M059J (cell line): ENCODE results near the gene RPL38. TPM values are rescaled to one million over a fixed set of nuclear protein-coding genes. Genes with fewer than 3 reads are reported as not detected.

Experiments
- DNase-seq: peaks from one replicate; pipeline ENCODE4 v3.0.0-alpha.2; 2012; ENCODE audit warnings: low read depth
- total RNA-seq: library from RNA; depleted of rRNA; stranded (reverse); fragments of >200 nt; shearing (Covaris generic); gene quantifications from 2 replicates; pipeline ENCODE4 v1.2.3, GENCODE V29; 2014

The RPL38 gene
- total RNA-seq, 1 experiment from 2014 or later = 515 TPM

DNA sequence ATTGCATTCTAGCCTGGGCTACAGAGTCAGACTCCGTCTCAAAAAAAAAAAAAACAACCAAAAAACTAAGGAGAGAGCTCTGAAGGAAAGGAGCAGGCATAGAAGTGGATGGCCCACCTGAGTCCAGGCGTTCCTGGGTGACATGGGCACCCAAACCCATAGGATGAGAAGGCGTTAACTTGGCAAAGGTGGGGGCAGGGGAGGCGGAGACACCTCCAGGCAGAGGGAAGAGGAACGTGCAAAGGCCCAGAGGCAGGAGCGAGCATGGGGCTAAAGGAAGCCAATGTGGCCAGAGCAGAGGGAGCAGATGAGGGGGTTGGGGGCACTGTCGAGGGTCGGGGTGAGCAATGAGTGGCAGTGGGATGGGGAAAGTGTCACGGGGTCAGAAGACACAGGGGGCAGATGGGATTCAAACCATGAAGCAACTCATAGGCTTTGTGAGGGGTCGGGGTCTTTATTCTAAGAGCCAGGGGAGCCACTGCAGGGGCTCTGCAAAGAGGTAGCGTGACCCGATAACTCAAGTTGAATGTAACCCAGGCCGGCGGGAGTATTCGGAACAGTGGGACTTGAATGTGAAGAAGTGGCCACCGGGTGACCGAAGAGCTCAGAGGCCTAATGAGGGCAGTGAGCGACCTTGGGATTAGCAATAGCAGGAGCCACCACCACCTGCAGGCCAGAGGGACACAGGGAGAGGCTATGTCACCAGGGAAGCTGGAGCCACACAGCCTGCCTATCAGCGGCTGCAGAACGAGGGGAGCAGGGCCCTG is 21.7 kb downstream of the RPL38 start:
- DNase-seq = no peak

DNA sequence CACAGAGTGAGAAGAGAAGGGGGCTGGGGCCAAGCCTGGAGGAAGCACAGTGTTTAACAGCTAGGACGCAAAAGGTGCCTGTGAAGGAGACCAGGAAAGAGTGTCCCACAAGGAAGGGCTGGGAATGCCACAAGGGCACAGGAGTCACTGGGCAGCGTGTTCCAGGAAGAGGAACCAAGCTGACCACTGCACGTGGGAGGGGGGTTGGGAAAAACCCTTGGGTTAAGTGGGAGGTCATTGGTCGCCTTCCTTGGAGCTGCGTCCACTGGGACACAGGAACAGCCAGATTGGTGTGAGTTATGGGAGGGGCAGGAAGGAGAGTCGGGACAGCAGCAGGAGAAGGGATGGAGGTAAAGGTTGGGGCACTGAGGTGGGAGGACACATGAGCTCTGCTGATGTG is 22.8 kb downstream of the RPL38 start:
- DNase-seq = no peak

DNA sequence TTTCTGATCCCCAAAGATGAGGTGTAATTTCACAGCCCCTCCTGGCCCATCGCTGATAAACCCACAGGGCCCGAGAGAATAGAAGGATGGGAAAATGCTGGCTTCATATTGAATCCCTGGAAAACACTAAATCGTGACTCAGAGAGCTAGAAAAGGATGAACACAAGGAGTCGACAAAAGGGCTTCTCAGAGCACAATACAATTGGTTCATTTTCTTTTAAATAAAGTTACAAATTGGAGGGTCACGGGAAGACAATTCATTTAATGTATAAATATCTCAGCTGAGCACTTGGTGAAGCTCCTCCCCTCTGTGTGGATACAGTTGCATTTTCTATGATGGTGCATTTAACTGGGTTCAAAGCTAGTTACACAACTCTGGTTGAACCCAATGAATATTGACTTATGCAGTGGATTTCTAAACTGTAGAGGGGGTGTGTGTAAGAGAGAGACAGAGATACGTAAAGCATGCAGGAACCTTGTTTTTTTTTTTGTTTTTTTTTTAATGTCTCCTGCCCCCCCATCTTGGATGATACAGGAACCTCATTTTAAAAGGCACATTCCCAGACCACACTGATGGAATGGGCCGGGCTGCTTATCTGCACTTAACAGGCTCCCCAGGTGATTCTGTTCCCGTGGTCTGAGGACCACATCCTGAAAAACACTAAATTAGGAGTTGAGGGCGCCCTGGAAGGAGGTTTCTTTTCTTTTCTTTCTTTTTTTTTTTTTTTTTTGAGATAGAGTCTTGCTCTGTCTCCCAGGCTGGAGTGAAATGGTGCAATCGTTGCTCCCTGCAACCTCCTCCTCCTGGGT is 24.0 kb downstream of the RPL38 start:
- DNase-seq = no peak

DNA sequence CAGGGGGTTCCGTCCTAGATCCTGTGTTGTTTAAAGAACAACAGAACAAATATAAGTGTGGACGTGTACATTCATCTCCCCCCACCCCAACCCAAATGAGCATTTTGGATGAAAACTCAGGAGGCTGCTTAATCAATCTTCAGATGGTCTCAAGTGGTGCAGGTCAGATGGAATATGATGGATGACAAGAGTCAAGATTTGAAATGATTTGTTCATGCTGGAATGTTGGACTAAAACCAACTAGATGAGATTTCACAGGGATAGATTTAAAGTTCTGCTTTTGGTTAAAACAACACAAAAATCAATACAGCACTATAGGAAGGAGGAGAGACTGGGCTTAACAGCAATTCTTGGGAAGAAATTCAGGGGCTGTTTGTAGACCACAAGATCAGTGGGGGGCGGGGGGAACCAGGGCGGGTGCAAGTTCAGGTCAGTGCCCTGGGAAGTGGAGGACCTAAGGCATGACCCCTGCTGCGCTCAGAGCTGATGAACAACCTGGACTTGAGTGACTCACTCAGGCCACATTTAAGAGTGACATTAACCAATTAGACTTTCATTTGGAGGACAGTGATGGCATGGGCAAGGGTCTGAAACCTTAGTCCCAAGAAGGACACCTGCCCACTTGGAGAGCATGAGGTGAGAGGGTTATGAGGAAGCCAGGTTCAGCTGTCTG is 25.0 kb downstream of the RPL38 start:
- no peak for DNase-seq

DNA sequence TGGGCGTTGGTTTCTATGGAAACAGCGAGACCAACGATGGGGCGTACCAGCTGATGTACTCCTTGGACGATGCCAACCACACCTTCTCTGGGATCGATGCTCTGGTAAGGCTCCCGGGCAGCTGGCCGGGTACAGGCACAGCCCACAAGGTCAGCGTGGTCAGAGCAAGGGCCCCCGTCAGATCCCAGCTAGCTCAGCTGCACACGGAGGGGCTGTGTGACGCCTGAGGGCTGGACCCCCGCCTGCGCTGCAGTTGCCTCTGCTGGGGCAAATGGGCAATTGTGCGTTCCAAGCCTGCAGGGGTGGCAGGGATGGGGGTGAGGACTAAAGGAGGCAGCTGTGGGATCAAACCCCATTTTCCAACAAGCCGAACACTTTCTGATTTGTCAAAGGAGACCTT is 27.4 kb downstream of the RPL38 start:
- DNase-seq = no peak

DNA sequence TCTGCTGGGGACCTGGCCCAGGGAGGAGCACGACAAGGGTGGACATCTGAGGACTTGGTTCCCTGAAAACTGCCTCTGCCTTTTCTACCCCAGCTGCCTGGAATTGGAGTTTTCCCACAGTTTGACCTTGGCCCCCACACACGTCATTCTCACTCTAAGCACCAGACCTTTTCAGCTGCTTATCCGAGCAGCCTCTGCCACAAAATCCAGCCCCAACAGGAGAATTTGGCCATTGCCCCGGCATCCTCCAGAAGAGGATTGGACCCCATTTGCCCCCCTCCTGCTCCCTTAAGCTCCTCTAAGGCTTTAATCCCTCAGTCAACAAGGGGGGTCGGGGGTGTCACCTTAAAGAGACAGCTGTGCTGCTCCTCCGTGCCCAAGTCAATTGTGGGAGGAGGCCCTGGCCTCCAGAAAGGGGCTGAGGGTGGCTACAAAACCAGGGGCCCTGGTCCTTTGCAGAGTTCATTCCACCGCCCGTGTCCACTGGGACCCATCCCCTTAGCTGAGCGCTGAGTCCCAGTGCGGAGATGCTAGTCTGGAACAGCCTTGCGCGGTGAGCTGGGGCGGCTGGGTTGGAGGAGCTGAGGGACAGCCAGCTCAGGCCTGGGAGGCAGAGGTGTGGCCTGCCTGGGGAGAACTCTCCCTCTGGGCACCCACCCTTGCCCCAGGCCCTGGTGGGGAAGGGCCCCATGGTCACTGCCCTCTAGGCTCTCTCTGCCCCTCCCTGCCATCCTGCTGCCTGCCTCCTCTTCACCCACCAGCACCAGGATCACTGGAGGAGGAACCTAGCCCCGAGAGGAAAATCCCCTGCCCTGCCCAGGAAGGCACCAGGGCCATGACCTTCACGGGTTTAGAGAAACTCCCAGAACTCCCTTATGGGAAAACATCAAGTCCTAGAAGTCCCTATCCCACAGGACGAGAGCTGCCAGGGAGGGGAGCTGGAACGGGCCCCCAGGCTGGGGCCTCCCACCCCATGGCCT is 28.7 kb downstream of the RPL38 start:
- no peak for DNase-seq

DNA sequence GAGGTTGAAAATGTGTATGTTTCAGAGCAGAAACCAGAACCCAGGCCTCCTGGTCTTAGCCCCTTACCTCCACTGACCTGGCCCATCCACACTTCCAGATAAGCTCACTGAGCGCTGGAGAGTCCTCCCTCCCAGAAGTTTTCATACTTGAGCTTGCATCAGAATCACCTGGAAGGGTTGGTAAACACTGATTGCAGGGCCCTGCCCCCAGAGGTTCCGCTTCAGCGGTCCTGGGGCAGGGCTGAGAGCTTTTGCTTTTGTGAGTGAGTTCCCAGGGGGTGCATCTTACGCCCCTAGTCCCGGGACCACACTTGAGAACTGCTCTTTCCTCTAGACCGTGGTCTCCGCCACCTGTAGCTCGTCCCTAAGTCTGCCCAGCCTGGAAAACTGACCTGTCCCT is 30.5 kb downstream of the RPL38 start:
- DNase-seq = no peak

DNA sequence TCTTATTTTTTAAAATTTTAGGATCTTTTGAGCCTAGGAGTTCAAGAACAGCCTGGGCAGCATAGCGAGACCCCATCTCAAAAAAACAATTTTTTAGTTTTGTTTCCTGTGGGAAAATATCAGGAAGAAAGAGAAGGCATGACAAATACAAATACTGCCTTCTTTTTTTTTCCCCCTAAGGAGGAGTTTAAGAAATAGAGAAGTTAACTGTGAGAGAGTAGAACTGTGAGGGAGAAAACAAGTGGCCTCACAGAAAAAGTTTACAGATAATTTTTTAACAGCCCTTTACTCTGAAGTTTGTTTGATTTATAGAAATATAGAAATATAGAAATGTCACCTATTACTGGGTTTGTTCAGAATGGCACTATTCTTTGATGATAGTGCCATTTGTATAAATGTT is 31.0 kb downstream of the RPL38 start:
- DNase-seq = no peak

DNA sequence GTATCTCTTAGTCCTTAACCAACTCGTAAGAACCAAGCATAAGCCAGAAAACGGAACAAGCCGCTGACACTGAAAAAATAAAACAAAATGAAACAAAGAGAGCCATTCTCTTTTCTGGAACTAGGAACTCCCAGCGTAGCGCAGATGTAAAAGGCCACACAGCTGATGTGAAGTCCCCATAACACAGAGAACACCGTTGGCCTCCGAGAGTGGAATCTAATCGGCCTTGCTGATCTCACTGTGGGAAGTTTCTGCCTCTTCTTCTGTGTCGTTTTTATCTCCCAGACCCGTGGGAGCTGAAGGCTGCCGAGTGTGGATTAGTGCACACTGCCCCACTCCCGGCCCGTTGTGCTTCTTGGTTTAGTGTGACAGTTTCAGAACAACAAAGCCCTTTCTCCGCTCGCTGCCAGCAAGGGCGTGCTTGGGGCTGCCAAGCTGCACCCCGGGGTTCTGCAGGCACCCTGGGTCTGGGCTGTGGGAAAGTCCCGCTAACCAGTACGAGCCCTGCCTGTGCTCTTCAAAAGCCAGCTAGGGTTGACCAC is 31.6 kb downstream of the RPL38 start:
- DNase-seq = no peak

DNA sequence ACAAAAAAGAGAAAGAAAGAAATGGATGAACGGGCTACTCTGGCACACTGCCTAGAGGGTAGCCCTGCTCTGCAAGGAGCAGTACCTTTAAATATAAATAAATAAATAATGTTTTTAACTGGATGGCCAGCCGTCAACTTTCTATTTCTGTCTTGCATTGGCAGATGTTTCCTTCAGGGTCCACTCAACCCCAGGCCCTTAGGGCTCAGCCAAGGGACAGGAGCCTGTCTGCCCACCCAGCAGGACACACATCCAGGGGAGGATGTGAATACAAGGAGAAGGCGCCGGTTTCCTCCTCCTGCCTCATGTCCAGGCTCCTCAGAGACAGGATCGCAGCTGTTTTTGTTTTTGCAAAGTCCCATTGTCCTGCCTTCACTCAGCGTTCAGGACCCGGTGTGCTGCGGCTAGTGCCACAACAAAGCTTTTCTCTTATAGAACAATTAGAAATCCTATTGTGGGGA is 32.5 kb downstream of the RPL38 start:
- DNase-seq = no peak

DNA sequence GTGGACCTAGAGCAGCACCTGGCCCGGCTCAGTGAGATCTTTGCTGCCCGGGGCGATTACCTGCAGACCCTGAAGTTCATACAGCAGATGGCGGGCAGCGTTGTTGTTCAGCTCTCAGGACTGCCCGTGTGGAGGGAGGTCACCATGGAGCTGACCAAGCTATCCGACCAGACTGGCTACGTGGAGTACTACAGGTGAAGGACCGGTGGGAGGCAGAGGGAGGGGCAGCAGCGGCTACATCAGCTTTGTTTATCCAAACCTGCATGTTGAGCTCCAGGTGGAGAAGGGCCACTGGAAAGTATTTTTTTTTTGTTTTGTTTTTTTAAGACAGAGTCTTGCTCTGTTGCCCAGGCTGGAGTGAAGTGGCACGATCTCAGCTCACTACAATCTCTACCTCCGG is 33.8 kb downstream of the RPL38 start:
- no peak for DNase-seq

DNA sequence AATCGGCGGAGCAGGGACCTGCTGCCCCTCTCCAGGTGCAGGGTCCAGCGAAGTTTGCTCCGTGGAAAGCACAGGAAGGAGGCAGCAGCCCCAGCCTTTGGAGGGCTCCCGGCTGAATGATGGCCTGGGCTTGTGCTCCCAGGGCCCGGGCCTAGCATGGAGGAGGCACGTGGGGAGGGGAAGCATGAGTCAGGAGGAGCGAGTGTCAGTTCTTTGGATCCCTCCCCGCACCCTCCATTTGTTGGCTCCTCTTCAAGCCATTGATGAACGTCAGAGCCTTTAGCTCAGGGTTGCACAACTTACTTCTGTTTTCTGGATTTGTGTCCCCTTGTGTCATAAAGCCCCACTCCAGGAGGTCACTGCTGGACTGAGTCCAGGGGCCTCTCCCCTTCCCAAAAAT is 35.7 kb downstream of the RPL38 start:
- DNase-seq = no peak

DNA sequence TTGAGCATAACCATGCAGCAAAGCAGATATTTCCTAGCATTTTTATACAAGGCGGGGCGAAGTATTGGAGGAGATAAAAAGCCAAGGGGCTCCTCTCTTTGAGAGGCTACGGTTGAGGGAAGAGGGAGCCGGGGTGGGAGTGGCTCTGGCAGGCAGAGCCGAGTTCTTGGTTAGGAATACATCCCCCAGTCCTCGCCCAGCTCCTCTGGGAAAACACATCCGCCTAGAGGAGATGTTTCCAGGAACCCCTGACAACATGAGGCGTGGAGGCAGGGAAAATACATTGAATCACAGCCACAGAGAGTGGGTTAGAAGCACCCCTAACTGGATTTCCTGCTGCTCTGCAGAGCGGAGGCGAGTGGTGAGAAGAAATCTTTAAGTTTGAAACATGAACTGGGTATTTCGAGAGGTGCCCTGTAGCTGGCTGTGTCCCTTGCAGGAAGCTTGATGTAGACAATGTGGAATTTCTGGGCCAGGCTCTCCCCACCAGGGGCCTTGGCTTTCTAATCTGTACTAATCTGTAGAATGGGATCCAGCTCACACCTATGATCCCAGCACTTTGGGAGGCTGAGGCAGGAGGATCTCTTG is 37.2 kb downstream of the RPL38 start:
- DNase-seq = no peak

DNA sequence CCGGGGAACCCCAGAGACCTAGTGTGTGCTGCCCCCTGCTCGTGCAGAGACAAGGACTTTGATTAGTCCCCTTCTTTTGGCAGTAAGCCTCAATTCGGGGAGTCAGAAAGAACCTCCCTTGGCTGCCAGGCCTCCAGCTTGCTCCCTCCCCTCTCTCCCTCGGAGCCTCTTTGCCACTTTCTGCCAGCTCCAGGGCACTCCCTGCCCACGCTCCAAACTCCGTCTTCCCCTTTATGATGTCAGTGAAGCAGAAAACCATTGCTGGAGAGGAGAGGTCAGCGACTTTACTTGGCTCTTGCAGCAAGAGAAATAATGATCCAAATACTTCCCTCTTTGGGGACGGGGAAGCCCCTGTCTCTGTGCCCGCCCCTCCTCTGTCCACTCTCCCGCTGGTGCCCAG is 38.0 kb downstream of the RPL38 start:
- no peak for DNase-seq

DNA sequence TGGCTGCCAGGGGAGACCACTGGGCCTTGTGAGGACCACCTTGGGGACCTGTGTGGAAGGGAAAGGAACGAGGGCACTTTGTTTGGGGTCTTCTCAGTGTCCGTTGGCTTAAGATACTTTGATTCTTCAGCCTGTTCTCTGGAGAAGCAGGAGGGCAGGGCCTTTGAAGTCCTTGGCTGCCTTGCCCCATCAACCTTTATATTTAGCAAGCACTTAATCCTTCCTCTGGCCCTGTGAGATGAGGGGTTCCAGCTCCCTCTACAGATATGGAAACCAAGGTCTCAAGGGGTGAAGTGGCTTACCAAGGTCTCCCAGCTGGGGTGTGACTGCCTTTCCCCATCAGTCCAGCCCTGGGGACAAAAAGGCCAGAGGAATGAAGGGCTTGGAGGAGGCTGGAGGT is 38.4 kb downstream of the RPL38 start:
- DNase-seq = no peak

DNA sequence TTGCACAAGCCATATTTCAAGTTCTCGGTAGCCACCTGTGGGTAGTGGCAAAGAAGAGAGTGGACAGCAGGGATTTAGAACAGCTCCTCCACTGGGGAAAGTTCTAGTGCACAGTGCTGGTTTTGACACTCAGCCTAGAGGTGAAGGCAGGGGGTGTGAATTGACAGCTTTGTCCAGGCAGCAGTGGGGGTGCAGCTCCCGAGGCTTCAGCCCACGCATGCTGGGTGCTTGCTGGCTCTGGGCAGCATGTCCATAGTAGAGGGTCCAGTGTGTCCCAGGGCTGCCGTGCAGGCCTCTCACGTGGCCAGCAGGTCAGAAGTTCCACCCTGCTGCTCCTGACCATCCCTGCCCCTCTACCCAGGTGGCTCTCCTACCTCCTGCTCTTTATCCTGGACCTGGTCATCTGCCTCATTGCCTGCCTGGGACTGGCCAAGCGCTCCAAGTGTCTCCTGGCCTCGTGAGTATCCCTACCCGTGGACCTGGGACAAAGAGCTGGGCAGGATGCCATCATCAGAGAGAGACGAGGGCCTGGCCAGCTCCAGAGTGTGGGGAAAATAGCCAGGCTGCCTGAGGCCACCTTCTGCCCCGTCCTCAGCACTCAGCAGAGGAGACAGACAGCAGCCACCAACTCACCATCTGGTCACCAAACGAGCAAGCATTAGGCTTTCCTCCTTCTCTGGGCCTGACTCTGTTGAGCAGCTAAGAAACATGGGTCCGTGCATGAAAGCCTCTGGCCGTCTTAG is 39.7 kb downstream of the RPL38 start:
- DNase-seq = peak; percentile 16

DNA sequence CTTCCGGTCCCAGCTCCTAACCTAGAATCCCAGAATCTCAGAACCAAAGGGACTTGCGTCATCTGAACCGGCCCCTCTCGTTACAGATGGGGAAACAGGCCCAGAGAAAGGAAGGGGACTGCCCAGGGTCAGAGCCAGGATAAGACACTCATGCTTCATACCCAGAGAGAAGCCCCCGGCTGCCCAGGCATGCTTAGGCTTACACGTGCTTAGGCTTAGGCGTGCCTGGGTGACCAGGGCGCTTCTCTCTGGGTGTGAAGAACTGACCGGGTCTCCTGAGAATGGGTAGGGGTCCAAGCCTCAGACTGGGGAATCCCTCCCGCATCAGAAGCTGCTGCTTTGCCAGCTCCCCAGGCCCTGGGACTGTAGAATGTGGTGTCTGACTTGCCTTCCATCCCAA is 40.6 kb downstream of the RPL38 start:
- no peak for DNase-seq

DNA sequence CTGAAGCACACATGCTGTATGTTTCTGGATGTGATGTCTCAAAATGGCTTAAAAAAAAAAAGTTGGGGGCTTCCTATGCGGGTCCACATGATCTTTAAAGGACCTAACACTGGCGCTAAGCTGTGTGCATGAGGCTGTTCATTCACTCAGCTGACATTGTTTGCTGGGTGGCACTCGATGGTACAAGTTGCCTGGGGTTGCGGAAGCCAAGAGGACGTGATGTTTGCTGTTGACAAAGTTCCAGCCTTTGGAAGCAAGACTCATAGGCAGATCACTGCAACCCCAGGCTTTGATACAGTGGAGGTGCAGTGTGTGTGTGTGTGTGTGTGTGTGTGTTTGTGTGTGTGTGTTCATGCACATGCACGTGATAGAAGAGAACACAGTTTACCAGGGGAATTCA is 41.1 kb downstream of the RPL38 start:
- DNase-seq = no peak

DNA sequence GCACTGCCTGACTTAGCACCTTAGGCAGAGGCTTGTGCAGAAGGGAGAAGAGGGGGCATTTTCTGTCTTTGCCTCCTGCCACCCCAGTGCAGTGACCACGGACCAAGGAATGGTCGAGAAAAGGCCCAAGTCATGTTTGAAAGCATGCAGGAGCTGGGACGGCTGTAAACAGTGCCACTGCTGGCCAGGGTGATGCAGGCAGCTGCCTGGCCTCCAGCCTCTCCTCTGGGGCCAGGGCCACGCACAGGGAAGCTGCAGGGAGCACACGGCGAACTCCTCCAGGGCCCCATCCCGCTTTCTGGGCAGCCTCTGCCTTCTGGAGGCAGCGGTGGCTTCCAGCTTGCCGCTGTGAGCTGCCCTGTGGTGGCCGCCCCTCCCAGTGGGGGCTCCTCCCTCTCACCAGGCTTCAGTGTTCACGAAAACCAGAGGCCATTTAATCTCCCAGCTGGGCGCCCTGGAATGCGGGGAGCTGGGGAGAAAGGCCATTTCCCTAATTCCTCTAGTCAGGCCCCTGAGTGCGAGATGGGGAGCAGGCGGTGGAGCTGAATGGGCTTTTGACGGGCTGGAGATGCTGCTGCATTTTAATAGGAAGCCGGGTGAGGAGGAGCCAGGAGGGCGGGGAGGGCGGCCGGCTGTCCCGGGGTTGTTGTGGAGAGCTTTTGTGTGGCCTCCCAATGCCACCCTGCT is 41.8 kb downstream of the RPL38 start:
- no peak for DNase-seq
